Liver (tissue), 9 donors: ENCODE data around the gene NBAS. TPM values are rescaled to one million over a fixed set of nuclear protein-coding genes. Genes with fewer than 3 reads are reported as not detected.
A peak's percentile ranks its signal among the peaks of the same experiment; 100 is the strongest.

Source experiments
- DNase-seq: peaks from one replicate; pipeline ENCODE4 v3.0.0-alpha.2; 2017; ENCODE audit warnings: low spot score
- H3K27ac ChIP-seq, 2 donors: one replicate each; pipeline ENCODE4 v1.7.0; 2013; ENCODE audit warnings: inconsistent platforms in 2 of 2, low read length in 2 of 2, control low read depth in 1 of 2, low read depth in 1 of 2, mild to moderate bottlenecking in 1 of 2
- H3K27me3 ChIP-seq, 4 donors: one replicate each; pipeline versions ENCODE4 v1.6.1 to v1.7.0; 2013; ENCODE audit warnings: low read length in 3 of 4, inconsistent platforms in 1 of 4, mild to moderate bottlenecking in 1 of 4, moderate library complexity in 1 of 4; ENCODE audit not compliant: control insufficient read depth in 4 of 4, insufficient read depth in 4 of 4
- H3K36me3 ChIP-seq, 4 donors: one replicate each; pipeline versions ENCODE4 v1.6.1 to v1.7.0; 2013; ENCODE audit warnings: low read length in 3 of 4, mild to moderate bottlenecking in 3 of 4, low read depth in 1 of 4, moderate library complexity in 1 of 4; ENCODE audit not compliant: control insufficient read depth in 4 of 4, insufficient read depth in 3 of 4
- H3K4me1 ChIP-seq, 4 donors: one replicate each; pipeline versions ENCODE4 v1.6.1 to v1.7.0; 2013; ENCODE audit warnings: low read length in 3 of 4, mild to moderate bottlenecking in 3 of 4, moderate library complexity in 1 of 4; ENCODE audit not compliant: control insufficient read depth in 4 of 4, insufficient read depth in 4 of 4
- H3K4me3 ChIP-seq, 3 donors: one replicate each; pipeline versions ENCODE4 v1.6.1 to v1.7.0; 2013; ENCODE audit warnings: low read length in 3 of 3, control low read depth in 1 of 3, low read depth in 1 of 3, mild to moderate bottlenecking in 1 of 3
- H3K9ac ChIP-seq, 2 donors: one replicate each; pipeline ENCODE4 v1.7.0; 2013; ENCODE audit warnings: low read length in 2 of 2, mild to moderate bottlenecking in 2 of 2, moderate library complexity in 2 of 2, control low read depth in 1 of 2, low read depth in 1 of 2
- H3K9me3 ChIP-seq, 4 donors: one replicate each; pipeline versions ENCODE4 v1.6.1 to v1.7.0; 2013; ENCODE audit warnings: low read length in 3 of 4; ENCODE audit not compliant: control insufficient read depth in 4 of 4
- GABPA ChIP-seq, 2 donors: IDR thresholded peaks in 1 of 2; conservative IDR thresholded peaks in 1 of 2; 2 replicates each; pipeline ENCODE4 v1.6.1; 2016; ENCODE audit warnings: antibody characterized with exemption in 2 of 2, mild to moderate bottlenecking in 1 of 2, moderate library complexity in 1 of 2
- HNF4A ChIP-seq, 2 donors: conservative IDR thresholded peaks; 2 replicates each; pipeline ENCODE4 v1.6.1; 2016; ENCODE audit warnings: antibody characterized with exemption in 2 of 2, mild to moderate bottlenecking in 2 of 2
- HNF4G ChIP-seq: IDR thresholded peaks from 2 replicates; pipeline ENCODE4 v1.6.1; 2016; ENCODE audit warnings: antibody characterized with exemption
- JUND ChIP-seq, 2 donors: IDR thresholded peaks; 2 replicates each; pipeline ENCODE4 v1.6.1; 2016; ENCODE audit warnings: antibody characterized with exemption in 2 of 2
- MAX ChIP-seq: IDR thresholded peaks from 2 replicates; pipeline ENCODE4 v1.6.1; 2016; ENCODE audit warnings: antibody characterized with exemption
- NR2F2 ChIP-seq: IDR thresholded peaks from 2 replicates; pipeline ENCODE4 v1.6.1; 2016; ENCODE audit warnings: antibody characterized with exemption
- RAD21 ChIP-seq, 2 donors: IDR thresholded peaks; 2 replicates each; pipeline ENCODE4 v1.6.1; 2016; ENCODE audit warnings: antibody characterized with exemption in 2 of 2, mild to moderate bottlenecking in 2 of 2
- REST ChIP-seq: IDR thresholded peaks from 2 replicates; pipeline ENCODE4 v1.6.1; 2016; ENCODE audit warnings: antibody characterized with exemption, mild to moderate bottlenecking
- RXRA ChIP-seq, 2 donors: IDR thresholded peaks; 2 replicates each; pipeline ENCODE4 v1.6.1; 2017 to 2018; ENCODE audit warnings: antibody characterized with exemption in 2 of 2, mild to moderate bottlenecking in 1 of 2
- SP1 ChIP-seq: IDR thresholded peaks from 2 replicates; pipeline ENCODE4 v1.6.1; 2018; ENCODE audit warnings: antibody characterized with exemption, mild to moderate bottlenecking
- TAF1 ChIP-seq: conservative IDR thresholded peaks from 2 replicates; pipeline ENCODE4 v1.6.1; 2016; ENCODE audit warnings: antibody characterized with exemption, mild to moderate bottlenecking
- YY1 ChIP-seq: IDR thresholded peaks from 2 replicates; pipeline ENCODE4 v1.6.1; 2016; ENCODE audit warnings: antibody characterized with exemption, mild to moderate bottlenecking
- ZBTB33 ChIP-seq: IDR thresholded peaks from 2 replicates; pipeline ENCODE4 v1.6.1; 2016; ENCODE audit warnings: antibody characterized with exemption
- WGBS: extraction: QIAGEN DNeasy Blood & Tissue Kit; methylation state at CpG from one replicate; pipeline ENCODE4 v1.1.7; 2013; 5-methylcytosine and 5-hydroxymethylcytosine counted together
- polyA plus RNA-seq, 2 donors: library from polyadenylated mRNA; stranded (reverse) in 1 of 2; unstranded in 1 of 2; fragments of 200-250 nt in 1 of 2; fragments of >200 nt in 1 of 2; fragmentation: Nextera tagmentation in 1 of 2; extraction: Ambion mirVana in 1 of 2; gene quantifications; one replicate each; pipeline versions ENCODE4 v1.2.1 to v1.2.3, GENCODE V29; 2013 to 2015
- total RNA-seq, 2 donors: library from RNA; depleted of rRNA; stranded (reverse); fragments of >200 nt; gene quantifications; one replicate each; pipeline ENCODE4 v1.2.3, GENCODE V29; 2014
- TF ChIP-seq, protein P1 (sequence below): fragments of 150-350 bp; IDR thresholded peaks from 2 replicates; pipeline ENCODE4 v1.5.1; 2017; ENCODE audit warnings: improper control_type of control experiment, low read depth, low read length; ENCODE audit not compliant: missing input control
- donor health status: healthy.
- donor health status: healthy.
- donor health status: healthy.
- donor health status: healthy.
- donor health status: healthy.

Gene NBAS
- total and polyA plus RNA-seq, 4 donors = 10.5 to 40.0 (median 18.9) TPM

- no peaks in the 10 kb centered on the region for H3K27me3 ChIP-seq
- H3K4me3 ChIP-seq = no peak overlapping the region
- TF ChIP-seq MAX = no peak
- TF ChIP-seq HNF4A (conservative IDR thresholded peaks at IDR 0.05) = no peak
- no peak for TF ChIP-seq GABPA (IDR thresholded peaks at IDR 0.05 in 1 of 2, conservative IDR thresholded peaks at IDR 0.05 in 1 of 2)
- TF ChIP-seq RAD21 (IDR thresholded peaks at IDR 0.05) = no peak
- TF ChIP-seq RXRA (IDR thresholded peaks at IDR 0.05) = no peak
- no peak for TF ChIP-seq TAF1
- no peak for TF ChIP-seq JUND (IDR thresholded peaks at IDR 0.05)
- TF ChIP-seq YY1 = no peak
- TF ChIP-seq SP1 = no peak
- TF ChIP-seq HNF4G = no peak
- TF ChIP-seq ZBTB33 = no peak
- TF ChIP-seq NR2F2 = no peak
- H3K27ac ChIP-seq = no peak overlapping the region
- no peak overlapping the region for H3K9ac ChIP-seq
- no peaks in the 10 kb centered on the region for H3K4me1 ChIP-seq
- peaks cover 0 to 6% (median 1%) of the 10 kb centered on the region in 4 donors for H3K36me3 ChIP-seq
- H3K9me3 ChIP-seq = no peaks in the 10 kb centered on the region
- DNase-seq = no peak
These were observed 198.0 kb downstream of the NBAS start for GRCh38 chr2:15363142-15363541.

DNA sequence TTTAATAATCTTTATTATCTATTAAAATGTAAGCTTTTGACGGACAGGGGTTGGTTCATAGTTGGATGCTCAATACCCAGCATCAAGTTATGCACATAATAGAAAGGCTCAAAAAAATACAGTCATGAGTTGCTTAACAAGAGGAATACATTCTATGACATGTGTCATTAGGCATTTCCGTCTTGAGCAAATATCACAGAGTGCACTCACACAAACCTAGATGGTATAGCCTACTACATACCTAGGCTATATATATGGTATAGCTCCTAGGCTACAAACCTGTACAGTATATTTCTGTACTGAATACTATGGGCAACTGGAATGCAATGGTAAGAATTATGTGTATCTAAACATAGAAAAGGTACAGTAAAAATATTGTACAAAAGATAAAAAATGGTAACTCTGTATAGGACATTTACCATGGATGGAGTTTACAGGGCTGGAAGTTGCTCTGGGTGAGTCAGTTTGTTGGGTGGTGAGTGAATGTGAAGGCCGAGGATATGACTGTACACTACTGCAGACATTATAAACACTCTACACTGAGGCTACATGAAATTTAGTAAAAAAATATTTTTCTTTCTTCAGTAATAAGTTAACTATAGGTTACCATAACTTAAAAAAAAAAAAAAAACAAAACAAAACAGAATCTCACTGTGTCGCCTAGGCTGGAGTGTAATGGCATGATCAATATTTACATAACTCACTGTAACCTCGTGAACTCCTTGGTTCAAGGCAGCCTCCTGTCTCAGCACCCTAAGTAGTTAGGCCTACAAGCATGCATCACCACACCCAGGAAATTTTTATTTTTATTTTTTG, 201.2 kb downstream of the NBAS start:
- H3K4me3 ChIP-seq = no peak overlapping the region
- H3K36me3 ChIP-seq = peaks cover 0 to 4% (median 2%) of the 10 kb centered on the region in 4 donors
- DNase-seq = no peak
- H3K4me1 ChIP-seq = no peaks in the 10 kb centered on the region
- H3K27me3 ChIP-seq = no peaks in the 10 kb centered on the region
- 67% methylated on average over 5 of the region's 5 CpGs for WGBS
- TF ChIP-seq YY1 (no peak), RAD21 (IDR thresholded peaks at IDR 0.05) (no peak), ZBTB33 (no peak), HNF4G (no peak), MAX (no peak), RXRA (IDR thresholded peaks at IDR 0.05) (peak; percentile 42 to 61), NR2F2 (no peak), REST (no peak)
- TF ChIP-seq, protein P1, sequence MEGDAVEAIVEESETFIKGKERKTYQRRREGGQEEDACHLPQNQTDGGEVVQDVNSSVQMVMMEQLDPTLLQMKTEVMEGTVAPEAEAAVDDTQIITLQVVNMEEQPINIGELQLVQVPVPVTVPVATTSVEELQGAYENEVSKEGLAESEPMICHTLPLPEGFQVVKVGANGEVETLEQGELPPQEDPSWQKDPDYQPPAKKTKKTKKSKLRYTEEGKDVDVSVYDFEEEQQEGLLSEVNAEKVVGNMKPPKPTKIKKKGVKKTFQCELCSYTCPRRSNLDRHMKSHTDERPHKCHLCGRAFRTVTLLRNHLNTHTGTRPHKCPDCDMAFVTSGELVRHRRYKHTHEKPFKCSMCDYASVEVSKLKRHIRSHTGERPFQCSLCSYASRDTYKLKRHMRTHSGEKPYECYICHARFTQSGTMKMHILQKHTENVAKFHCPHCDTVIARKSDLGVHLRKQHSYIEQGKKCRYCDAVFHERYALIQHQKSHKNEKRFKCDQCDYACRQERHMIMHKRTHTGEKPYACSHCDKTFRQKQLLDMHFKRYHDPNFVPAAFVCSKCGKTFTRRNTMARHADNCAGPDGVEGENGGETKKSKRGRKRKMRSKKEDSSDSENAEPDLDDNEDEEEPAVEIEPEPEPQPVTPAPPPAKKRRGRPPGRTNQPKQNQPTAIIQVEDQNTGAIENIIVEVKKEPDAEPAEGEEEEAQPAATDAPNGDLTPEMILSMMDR = no peak
- H3K9me3 ChIP-seq = no peaks in the 10 kb centered on the region
- H3K9ac ChIP-seq = no peak overlapping the region
- no peak overlapping the region for H3K27ac ChIP-seq
